ENCODE data around the gene SLC39A13. TPM values are rescaled to one million over a fixed set of nuclear protein-coding genes. Genes with fewer than 3 reads are reported as not detected.

SLC39A13 gene
- total RNA-seq, 1 experiment from 2014 or later = 29.2 TPM

GRCh38 chr11:47403135-47403534 is 5.3 kb upstream of the SLC39A13 start:
- no peak overlapping the region for H2BK12ac ChIP-seq (ENCODE audit: insufficient read length, low read depth, low read length)
- no peaks in the 10 kb centered on the region for H3K27me3 ChIP-seq (ENCODE audit: insufficient read depth, low read length)
- H3K36me3 Mint-ChIP-seq (ENCODE audit: insufficient read depth in 1 of 3, low read depth in 3 of 3) = no peaks in the 10 kb centered on the region; a peak in 1 of 7 replicates
- H3K9ac ChIP-seq (ENCODE audit: extremely low read depth, insufficient read length, low read length) = no peak overlapping the region
- no peak overlapping the region for H2AFZ ChIP-seq (ENCODE audit: low read length)
- H3K23me2 ChIP-seq (ENCODE audit: insufficient read length, low read depth, low read length, poor library complexity, severe bottlenecking) = peaks cover 10% of the 10 kb centered on the region
- H3K27ac Mint-ChIP-seq = peak overlapping the region in 1 of 3 experiments; percentile 33; a peak in 1 of 7 replicates
- H4K5ac ChIP-seq (ENCODE audit: insufficient read length, low read depth, low read length) = no peak overlapping the region
- H3K23ac ChIP-seq (ENCODE audit: insufficient read length, low read depth, low read length) = no peak overlapping the region
- no peak overlapping the region for H2AK5ac ChIP-seq (ENCODE audit: insufficient read length, low read length)
- no peak overlapping the region for H4K8ac ChIP-seq (replicated peaks; ENCODE audit: insufficient read length, low read depth, low read length)
- no peak overlapping the region for H3K27ac ChIP-seq (ENCODE audit: insufficient read length, low read depth, low read length)
- no peaks in the 10 kb centered on the region for H3K79me2 ChIP-seq (ENCODE audit: insufficient read depth, low read length)
- H2BK5ac ChIP-seq (ENCODE audit: insufficient read length, low read length) = no peak overlapping the region
- H3K79me1 ChIP-seq (ENCODE audit: insufficient read depth, low read depth, low read length, poor library complexity, severe bottlenecking) = no peaks in the 10 kb centered on the region
- no peaks in the 10 kb centered on the region; a peak in 1 of 5 replicates for H3K9me3 Mint-ChIP-seq
- no CpG with 5 or more reads among the region's 4 CpGs for WGBS (ENCODE audit: extremely low coverage, insufficient read length, low lambda C conversion rate)
- peaks cover 5% of the 10 kb centered on the region for H3K4me1 ChIP-seq (ENCODE audit: insufficient read depth, low read length)
- peaks cover 35 to 50% of the 10 kb centered on the region in 2 experiments for H3K4me1 Mint-ChIP-seq
- H3K27me3 Mint-ChIP-seq (ENCODE audit: low read depth) = no peaks in the 10 kb centered on the region
- no peaks in the 10 kb centered on the region for H4K20me1 ChIP-seq (ENCODE audit: control insufficient read depth, insufficient read depth, insufficient read length)
- no peak overlapping the region for H2BK120ac ChIP-seq (ENCODE audit: low read depth, low read length, poor library complexity, severe bottlenecking)
- no peak overlapping the region for H4K91ac ChIP-seq (ENCODE audit: insufficient read length, low read depth, low read length)
- H3K14ac ChIP-seq (ENCODE audit: insufficient read depth, low read length) = no peak overlapping the region
- no peak overlapping the region for H3K4ac ChIP-seq (ENCODE audit: low read depth, low read length)
- H3K9me3 ChIP-seq (ENCODE audit: control insufficient read depth, low read depth, low read length) = no peaks in the 10 kb centered on the region
- no peak overlapping the region for H2BK15ac ChIP-seq (ENCODE audit: low read depth, low read length)
- H3K18ac ChIP-seq (ENCODE audit: insufficient read length, low read depth, low read length) = no peak overlapping the region
- no peak for TF ChIP-seq CTCF (conservative IDR thresholded peaks at IDR 0.05)
- H3T11ph ChIP-seq (ENCODE audit: low read length) = no peak overlapping the region
- DNase-seq = no peak
- no peak overlapping the region for H3K56ac ChIP-seq (ENCODE audit: insufficient read length, low read depth, low read length)
- no peak overlapping the region; a peak in 1 of 5 replicates for H3K4me3 Mint-ChIP-seq
- no peak overlapping the region for H3K4me2 ChIP-seq (ENCODE audit: insufficient read depth, insufficient read length, low read length)
- H2BK20ac ChIP-seq (ENCODE audit: low read depth, low read length, poor library complexity, severe bottlenecking) = no peak overlapping the region
